ENCODE results near the gene TNIP3. TPM values are rescaled to one million over a fixed set of nuclear protein-coding genes. Genes with fewer than 3 reads are reported as not detected.

The TNIP3 gene
- total and polyA plus RNA-seq, 2 donors (not counting 1 experiment from before 2014, with no cell fraction given), result not detected

- H3K4me1 Mint-ChIP-seq, result peaks cover 5% of the 10 kb centered on the region
- Histone ChIP-seq H3K79me2 (ENCODE audit: control insufficient read depth, insufficient read depth, low read length) (no peaks in the 10 kb centered on the region), H3K27ac (ENCODE audit: low read length in 2 of 2) (no peak overlapping the region), H3K9me3 (ENCODE audit: control extremely low read depth in 1 of 3, control insufficient read depth in 2 of 3, insufficient read depth in 1 of 3, low read length in 2 of 3) (no peaks in the 10 kb centered on the region), H4K20me1 (ENCODE audit: control insufficient read depth, insufficient read depth, low read length, poor library complexity, severe bottlenecking) (no peaks in the 10 kb centered on the region), H3K27me3 (replicated peaks in 1 of 4; ENCODE audit: control extremely low read depth in 1 of 4, control insufficient read depth in 3 of 4, insufficient read depth in 4 of 4, low read length in 3 of 4) (peaks cover 0 to 14% (median 2%) of the 10 kb centered on the region in 4 experiments), H3K9ac (ENCODE audit: low read length) (no peak overlapping the region), H3K4me2 (replicated peaks; ENCODE audit: low read depth, low read length, poor library complexity, severe bottlenecking) (no peak overlapping the region), H2AFZ (ENCODE audit: insufficient read depth, low read depth, low read length, poor library complexity, severe bottlenecking) (no peak overlapping the region), H3K36me3 (replicated peaks in 1 of 2; ENCODE audit: control extremely low read depth in 1 of 2, control insufficient read depth in 1 of 2, extremely low read depth in 1 of 2, insufficient read depth in 2 of 2, low read length in 1 of 2) (no peaks in the 10 kb centered on the region), H3K4me3 (ENCODE audit: control extremely low read depth in 1 of 5, extremely low read depth in 1 of 5, insufficient read depth in 1 of 5, low read depth in 2 of 5, low read length in 4 of 5) (no peak overlapping the region), H3K4me1 (ENCODE audit: control insufficient read depth in 2 of 2, insufficient read depth in 2 of 2, low read length in 2 of 2) (peaks cover 2 to 4% of the 10 kb centered on the region in 2 donors)
- POLR2A ChIA-PET, result no interaction called here
- CTCF ChIA-PET, result interaction anchor here (1.1 kb wide), 1 partner anchor 13 kb away, joined by 3 read pairs; no protein-coding TSS in a partner anchor
- DNase-seq (no peak), ATAC-seq (ENCODE audit: low read depth) (no peak)
- H3K9me3 Mint-ChIP-seq (ENCODE audit: insufficient read depth), result no peaks in the 10 kb centered on the region
- peaks cover 22% of the 10 kb centered on the region for H3K27me3 Mint-ChIP-seq
- H3K27ac Mint-ChIP-seq, result no peak overlapping the region
- H3K4me3 Mint-ChIP-seq, result no peak overlapping the region
- no CpG with 5 or more reads among the region's 1 CpG for WGBS (ENCODE audit: insufficient coverage)
- no peak for TF ChIP-seq CTCF (IDR thresholded peaks at IDR 0.05)
- TF ChIP-seq EZH2 (IDR thresholded peaks at IDR 0.05; ENCODE audit: borderline replicate concordance, insufficient read depth, low read depth, low read length, poor library complexity, severe bottlenecking), result no peak
- intact Hi-C loops (cut with micrococcal nuclease), result no loop called here
Measured at GRCh38 chr4:121151942-121152341, 12.2 kb downstream of the TNIP3 start.

GRCh38 chr4:121150486-121150885 lies 13.6 kb downstream of the TNIP3 start:
- no peak overlapping the region for H3K27ac Mint-ChIP-seq
- TF ChIP-seq EZH2 (IDR thresholded peaks at IDR 0.05; ENCODE audit: borderline replicate concordance, insufficient read depth, low read depth, low read length, poor library complexity, severe bottlenecking) (no peak), CTCF (IDR thresholded peaks at IDR 0.05) (no peak)
- ATAC-seq (ENCODE audit: low read depth), result no peak
- Histone ChIP-seq H3K27me3 (replicated peaks in 1 of 4; ENCODE audit: control extremely low read depth in 1 of 4, control insufficient read depth in 3 of 4, insufficient read depth in 4 of 4, low read length in 3 of 4) (peaks cover 0 to 2% (median 0%) of the 10 kb centered on the region in 4 experiments), H3K79me2 (ENCODE audit: control insufficient read depth, insufficient read depth, low read length) (no peaks in the 10 kb centered on the region), H3K9ac (ENCODE audit: low read length) (no peak overlapping the region), H3K4me2 (replicated peaks; ENCODE audit: low read depth, low read length, poor library complexity, severe bottlenecking) (no peak overlapping the region), H3K27ac (ENCODE audit: low read length in 2 of 2) (no peak overlapping the region), H3K4me3 (ENCODE audit: control extremely low read depth in 1 of 5, extremely low read depth in 1 of 5, insufficient read depth in 1 of 5, low read depth in 2 of 5, low read length in 4 of 5) (no peak overlapping the region), H4K20me1 (ENCODE audit: control insufficient read depth, insufficient read depth, low read length, poor library complexity, severe bottlenecking) (no peaks in the 10 kb centered on the region), H3K36me3 (replicated peaks in 1 of 2; ENCODE audit: control extremely low read depth in 1 of 2, control insufficient read depth in 1 of 2, extremely low read depth in 1 of 2, insufficient read depth in 2 of 2, low read length in 1 of 2) (no peaks in the 10 kb centered on the region), H3K9me3 (ENCODE audit: control extremely low read depth in 1 of 3, control insufficient read depth in 2 of 3, insufficient read depth in 1 of 3, low read length in 2 of 3) (no peaks in the 10 kb centered on the region), H2AFZ (ENCODE audit: insufficient read depth, low read depth, low read length, poor library complexity, severe bottlenecking) (no peak overlapping the region), H3K4me1 (ENCODE audit: control insufficient read depth in 2 of 2, insufficient read depth in 2 of 2, low read length in 2 of 2) (no peaks in the 10 kb centered on the region)
- no peaks in the 10 kb centered on the region for H3K9me3 Mint-ChIP-seq (ENCODE audit: insufficient read depth)
- peaks cover 12% of the 10 kb centered on the region for H3K27me3 Mint-ChIP-seq
- WGBS (ENCODE audit: insufficient coverage), result no CpG with 5 or more reads among the region's 1 CpG
- H3K4me1 Mint-ChIP-seq, result no peaks in the 10 kb centered on the region
- ChIA-PET POLR2A (no interaction called here), CTCF (no interaction called here)
- no peak for DNase-seq
- H3K4me3 Mint-ChIP-seq, result no peak overlapping the region
- intact Hi-C loops (cut with micrococcal nuclease), result no loop called here
